Measurements from ENCODE around the gene BUB1. TPM values are rescaled to one million over a fixed set of nuclear protein-coding genes. Genes with fewer than 3 reads are reported as not detected.
"Not testable (repeated sequence)": the region's sequence is repeated elsewhere in the genome, so short reads cannot be mapped to it uniquely, and the experiment has no call there.

The BUB1 gene
- total RNA-seq, 4 donors from 2014 or later, result 1.3 to 15.1 (median 4.0) TPM

- intact Hi-C loops (cut with DNase I; ENCODE audit: low total_unique reads) (no loop called here), in situ Hi-C loops (cut with MboI; ENCODE audit: low pct_ligation_motif_present in 1 of 4, low pct_unique_long_range_greater_than_20kb in 1 of 4, low sequenced_read_pairs in 3 of 4) (no loop called here)
- DNase-seq, result no peak
- Histone ChIP-seq H3K36me3 (no peaks in the 10 kb centered on the region), H3K27me3 (peaks cover 20% of the 10 kb centered on the region), H3K9me3 (no peaks in the 10 kb centered on the region), H3K4me3 (no peak overlapping the region), H3K27ac (no peak overlapping the region), H3K4me1 (no peaks in the 10 kb centered on the region)
- TF ChIP-seq POLR2AphosphoS5 (IDR thresholded peaks at IDR 0.05), result no peak
- no peak for TF ChIP-seq CTCF (IDR thresholded peaks at IDR 0.05)
- TF ChIP-seq EP300 (IDR thresholded peaks at IDR 0.05; ENCODE audit: low read depth), result no peak
- no peak for TF ChIP-seq POLR2A (IDR thresholded peaks at IDR 0.05)
- WGBS, 2 donors (ENCODE audit: low coverage in 1 of 2), result 14 to 20% methylated on average over 1 of the region's 1 CpG
Measured at GRCh38 chr2:110708455-110708854, 30.6 kb upstream of the BUB1 start.

GRCh38 chr2:110707386-110707965 lies 29.6 kb upstream of the BUB1 start:
- Histone ChIP-seq H3K27ac (no peak overlapping the region), H3K9me3 (no peaks in the 10 kb centered on the region), H3K27me3 (peaks cover 25% of the 10 kb centered on the region), H3K36me3 (no peaks in the 10 kb centered on the region), H3K4me3 (no peak overlapping the region), H3K4me1 (no peaks in the 10 kb centered on the region)
- TF ChIP-seq POLR2AphosphoS5 (IDR thresholded peaks at IDR 0.05) (no peak), CTCF (IDR thresholded peaks at IDR 0.05) (no peak), EP300 (IDR thresholded peaks at IDR 0.05; ENCODE audit: low read depth) (no peak), POLR2A (IDR thresholded peaks at IDR 0.05) (no peak)
- intact Hi-C loops (cut with DNase I; ENCODE audit: low total_unique reads) (no loop called here), in situ Hi-C loops (cut with MboI; ENCODE audit: low pct_ligation_motif_present in 1 of 4, low pct_unique_long_range_greater_than_20kb in 1 of 4, low sequenced_read_pairs in 3 of 4) (no loop called here)
- DNase-seq, result no peak
- WGBS, 2 donors (ENCODE audit: low coverage in 1 of 2), result 71 to 73% methylated on average over 1 of the region's 1 CpG

GRCh38 chr2:110702514-110703380 lies 24.9 kb upstream of the BUB1 start:
- in situ Hi-C loops (cut with MboI; ENCODE audit: low pct_ligation_motif_present in 1 of 4, low pct_unique_long_range_greater_than_20kb in 1 of 4, low sequenced_read_pairs in 3 of 4), result no loop called here
- intact Hi-C loops (cut with DNase I; ENCODE audit: low total_unique reads), result no loop called here
- H3K27me3 ChIP-seq, result peaks cover 14% of the 10 kb centered on the region
- DNase-seq, result no peak
- H3K36me3 ChIP-seq, result no peaks in the 10 kb centered on the region
- no peak for TF ChIP-seq EP300 (IDR thresholded peaks at IDR 0.05; ENCODE audit: low read depth)
- TF ChIP-seq POLR2A (IDR thresholded peaks at IDR 0.05), result no peak
- no peak for TF ChIP-seq CTCF (IDR thresholded peaks at IDR 0.05)
- no peak for TF ChIP-seq POLR2AphosphoS5 (IDR thresholded peaks at IDR 0.05)
- no peak overlapping the region for H3K4me3 ChIP-seq
- H3K4me1 ChIP-seq, result no peaks in the 10 kb centered on the region
- H3K27ac ChIP-seq, result no peak overlapping the region
- no peaks in the 10 kb centered on the region for H3K9me3 ChIP-seq
- WGBS, 2 donors (ENCODE audit: low coverage in 1 of 2), result 50 to 54% methylated on average over 2 of the region's 2 CpGs

- H3K36me3 ChIP-seq, result not testable (repeated sequence)
- WGBS, 2 donors (ENCODE audit: low coverage in 1 of 2), result no CpG with 5 or more reads among the region's 6 CpGs
Measured at GRCh38 chr2:110698253-110698652, 20.4 kb upstream of the BUB1 start.

GRCh38 chr2:110695146-110695898 lies 17.5 kb upstream of the BUB1 start:
- H3K4me1 ChIP-seq; in situ Hi-C loops (cut with MboI; ENCODE audit: low pct_ligation_motif_present in 1 of 4, low pct_unique_long_range_greater_than_20kb in 1 of 4, low sequenced_read_pairs in 3 of 4); H3K27me3 ChIP-seq; H3K36me3 ChIP-seq; H3K9me3 ChIP-seq; H3K4me3 ChIP-seq; intact Hi-C loops (cut with DNase I; ENCODE audit: low total_unique reads); DNase-seq; H3K27ac ChIP-seq: not testable (repeated sequence)
- 40 to 49% methylated on average over 3 to 5 of the region's 5 CpGs for WGBS, 2 donors (ENCODE audit: low coverage in 1 of 2)

More at GRCh38 chr2:110698253-110698652, 20.4 kb upstream of the BUB1 start:
- in situ Hi-C loops (cut with MboI; ENCODE audit: low pct_ligation_motif_present in 1 of 4, low pct_unique_long_range_greater_than_20kb in 1 of 4, low sequenced_read_pairs in 3 of 4); H3K4me3 ChIP-seq; H3K27ac ChIP-seq; H3K9me3 ChIP-seq; H3K4me1 ChIP-seq; H3K27me3 ChIP-seq; intact Hi-C loops (cut with DNase I; ENCODE audit: low total_unique reads); DNase-seq: not testable (repeated sequence)
